NT2/D1 (cell line): Measurements from ENCODE around the gene NRCAM.

Experiments used
- YY1 ChIP-seq: IDR thresholded peaks from 2 replicates; pipeline ENCODE4 v1.6.1; 2011; ENCODE audit not compliant: insufficient read length, insufficient read depth
- ZNF274 ChIP-seq: IDR thresholded peaks from 2 replicates; pipeline ENCODE4 v1.6.1; 2011; ENCODE audit warnings: mild to moderate bottlenecking, low read depth, low read length

GRCh38 chr7:108363659-108364058 lies 92.6 kb downstream of the NRCAM start:
- TF ChIP-seq ZNF274 (no peak), YY1 (no peak)
